ENCODE results near the gene ADCK1. TPM values are rescaled to one million over a fixed set of nuclear protein-coding genes. Genes with fewer than 3 reads are reported as not detected.

Gene ADCK1
- total RNA-seq, 1 experiment from 2014 or later: 10.1 TPM

- no peaks in the 10 kb centered on the region for H3K4me1 ChIP-seq (ENCODE audit: control insufficient read depth, insufficient read depth, low read length)
- no peaks in the 10 kb centered on the region for H3K9me3 ChIP-seq (ENCODE audit: control insufficient read depth, insufficient read depth, low read depth, low read length)
- ChIA-PET CTCF (no interaction called here), POLR2A (no interaction called here)
- ATAC-seq: no peak
- no peak overlapping the region for H3K27ac ChIP-seq (ENCODE audit: low read length)
- no TSS peak for BruUV-seq (replicated peaks)
- in situ Hi-C loops (cut with HindIII; ENCODE audit: low pct_unique_long_range_greater_than_20kb, low sequenced_read_pairs) (no loop called here), intact Hi-C loops (cut with micrococcal nuclease; ENCODE audit: unreplicated experiment) (loop anchor here (10.0 kb wide), 1 partner anchor 117 kb away; no protein-coding TSS in a partner anchor)
- DNase-seq (ENCODE audit: low read depth, low spot score): no peak
- TF ChIP-seq SIN3A (IDR thresholded peaks at IDR 0.05; ENCODE audit: borderline replicate concordance, insufficient read depth, low read depth, low read length): no peak
- no peak for TF ChIP-seq POLR2AphosphoS5 (IDR thresholded peaks at IDR 0.05; ENCODE audit: low read depth, low read length)
- TF ChIP-seq TCF7L2 (IDR thresholded peaks at IDR 0.05; ENCODE audit: low read depth, low read length): no peak
- no peak for TF ChIP-seq CTCF (IDR thresholded peaks at IDR 0.05)
- no peak for TF ChIP-seq REST (IDR thresholded peaks at IDR 0.05; ENCODE audit: insufficient read depth in 1 of 2, low read depth in 2 of 2, low read length in 1 of 2)
- no peaks in the 10 kb centered on the region for H3K36me3 ChIP-seq (ENCODE audit: control insufficient read depth, insufficient read depth, low read length)
- H3K27me3 ChIP-seq (ENCODE audit: control insufficient read depth, insufficient read depth, low read length): no peaks in the 10 kb centered on the region
- H3K4me3 ChIP-seq (ENCODE audit: low read depth in 2 of 2, low read length in 2 of 2): no peak overlapping the region
These were observed 67.6 kb downstream of the ADCK1 start for GRCh38 chr14:77867476-77867875.

GRCh38 chr14:77868552-77869285, 68.8 kb downstream of the ADCK1 start:
- BruUV-seq (replicated peaks): no TSS peak
- DNase-seq (ENCODE audit: low read depth, low spot score) (no peak), ATAC-seq (no peak)
- POLR2A ChIA-PET: no interaction called here
- H3K4me3 ChIP-seq (ENCODE audit: low read depth in 2 of 2, low read length in 2 of 2): no peak overlapping the region
- no peaks in the 10 kb centered on the region for H3K4me1 ChIP-seq (ENCODE audit: control insufficient read depth, insufficient read depth, low read length)
- intact Hi-C loops (cut with micrococcal nuclease; ENCODE audit: unreplicated experiment) (loop anchor here (10.0 kb wide), 1 partner anchor 116 kb away; no protein-coding TSS in a partner anchor), in situ Hi-C loops (cut with HindIII; ENCODE audit: low pct_unique_long_range_greater_than_20kb, low sequenced_read_pairs) (no loop called here)
- no peaks in the 10 kb centered on the region for H3K9me3 ChIP-seq (ENCODE audit: control insufficient read depth, insufficient read depth, low read depth, low read length)
- no peak overlapping the region for H3K27ac ChIP-seq (ENCODE audit: low read length)
- H3K36me3 ChIP-seq (ENCODE audit: control insufficient read depth, insufficient read depth, low read length): no peaks in the 10 kb centered on the region
- CTCF ChIA-PET: no interaction called here
- H3K27me3 ChIP-seq (ENCODE audit: control insufficient read depth, insufficient read depth, low read length): no peaks in the 10 kb centered on the region
- TF ChIP-seq POLR2AphosphoS5 (IDR thresholded peaks at IDR 0.05; ENCODE audit: low read depth, low read length): no peak
- no peak for TF ChIP-seq REST (IDR thresholded peaks at IDR 0.05; ENCODE audit: insufficient read depth in 1 of 2, low read depth in 2 of 2, low read length in 1 of 2)
- no peak for TF ChIP-seq SIN3A (IDR thresholded peaks at IDR 0.05; ENCODE audit: borderline replicate concordance, insufficient read depth, low read depth, low read length)
- TF ChIP-seq TCF7L2 (IDR thresholded peaks at IDR 0.05; ENCODE audit: low read depth, low read length): no peak
- no peak for TF ChIP-seq CTCF (IDR thresholded peaks at IDR 0.05)
